Measurements from ENCODE around the gene TMEM258. TPM values are rescaled to one million over a fixed set of nuclear protein-coding genes. Genes with fewer than 3 reads are reported as not detected.

TMEM258 gene
- total and polyA plus RNA-seq, 10 of the 15 experiments (the other 5 are each of a cell fraction or from before 2014, with no cell fraction given), result 160 to 840 (median 326) TPM

DNA sequence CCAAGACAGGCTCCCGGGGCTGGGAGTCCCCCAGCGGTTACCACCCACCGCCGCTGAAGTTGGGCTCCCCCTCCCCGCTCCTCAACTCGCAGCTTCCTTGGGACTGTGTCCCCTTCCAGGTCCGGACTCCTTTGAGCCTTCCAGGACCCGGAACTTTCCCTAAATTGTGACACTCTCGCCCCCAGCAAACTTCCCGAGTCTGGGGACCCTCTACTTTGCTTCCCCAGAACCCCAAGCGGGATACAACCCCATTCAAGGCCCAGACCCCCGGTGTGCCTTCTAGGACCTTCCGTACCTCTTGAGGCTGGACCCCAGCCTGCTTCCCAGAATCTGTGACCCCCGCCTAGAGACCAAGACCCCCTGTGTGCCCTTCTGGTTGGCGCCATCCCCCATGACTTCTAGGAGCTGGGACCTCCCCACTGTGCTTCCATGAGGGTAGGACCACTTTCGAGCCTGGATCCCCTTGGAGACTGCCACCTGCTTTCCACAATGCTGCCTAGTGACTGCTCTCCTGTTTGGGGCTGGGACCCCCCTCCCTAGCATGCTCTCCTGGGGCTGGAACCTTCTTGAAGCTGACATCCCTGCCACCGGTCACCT lies 39.4 kb downstream of the TMEM258 start:
- WGBS (ENCODE audit: insufficient coverage, insufficient replicate concordance, low lambda C conversion rate, missing lambda C conversion rate), result 16% methylated on average over 17 of the region's 17 CpGs
- ChIA-PET CTCF (interaction anchor here (0.6 to 4.6 kb wide), 11 partner anchors 9 to 356 kb away, joined by 3 to 35 read pairs (median 4); partner anchors contain the start of genes FEN1 and TMEM258), RAD21 (ENCODE audit: unreplicated experiment) (interaction anchor here (0.9 to 1.3 kb wide), 6 partner anchors 23 to 44 kb away, joined by 3 to 7 read pairs (median 4); no protein-coding TSS in a partner anchor), SMC1A (ENCODE audit: uncharacterized antibody, unreplicated experiment) (interaction anchor here (0.5 to 3.6 kb wide), 7 partner anchors 23 to 710 kb away, joined by 3 to 15 read pairs (median 3); partner anchors contain the start of gene FEN1), POLR2A (interaction anchor here (0.8 to 8.0 kb wide), 5 partner anchors 13 to 213 kb away, joined by 3 to 60 read pairs (median 5); partner anchors contain the start of genes FADS2, FEN1 and TMEM258)
- H3K79me2 ChIP-seq (ENCODE audit: control insufficient read depth, insufficient read depth, low read length), result no peaks in the 10 kb centered on the region
- H3K27ac ChIP-seq (ENCODE audit: control insufficient read depth, insufficient read depth), result no peak overlapping the region
- no peaks in the 10 kb centered on the region for H4K20me1 ChIP-seq (ENCODE audit: control insufficient read depth, insufficient read depth)
- in situ Hi-C loops (cut with MboI) (no loop called here), intact Hi-C loops (cut with micrococcal nuclease; ENCODE audit: unreplicated experiment) (no loop called here)
- no peak for ATAC-seq
- no peak for FAIRE-seq
- no peaks in the 10 kb centered on the region for H3K9me3 ChIP-seq (replicated peaks; ENCODE audit: control insufficient read depth, insufficient read depth, low read length)
- H3K4me3 ChIP-seq, result no peak overlapping the region
- peaks cover 0 to 4% of the 10 kb centered on the region in 2 experiments; a peak in 1 of 4 replicates for H3K27me3 ChIP-seq (replicated peaks in 1 of 2; ENCODE audit: control insufficient read depth in 2 of 2, insufficient read depth in 2 of 2, low read length in 1 of 2)
- no peak overlapping the region for H3K9ac ChIP-seq (ENCODE audit: control insufficient read depth, insufficient read depth, low read length)
- BruUV-seq (replicated peaks), result TSS peak; percentile 51
- no peaks in the 10 kb centered on the region for H3K36me3 ChIP-seq (ENCODE audit: control insufficient read depth in 2 of 2, insufficient read depth in 2 of 2, low read length in 1 of 2)
- peak overlapping the region; percentile 22; the same call in 1 of the 2 replicates for H3K4me2 ChIP-seq (ENCODE audit: control insufficient read depth, insufficient read depth)
- H3K4me1 ChIP-seq (ENCODE audit: control insufficient read depth, insufficient read depth, low read length), result peaks cover 8% of the 10 kb centered on the region
- DNase-seq (ENCODE audit: low read depth, low spot score), result no peak
- H2AFZ ChIP-seq (ENCODE audit: control insufficient read depth, low read depth, low read length), result peak overlapping the region; percentile 33; the same call in 1 of the 2 replicates
- peak; percentile 9 for TF ChIP-seq GATAD2B (conservative IDR thresholded peaks at IDR 0.05; ENCODE audit: low read depth)
- TF ChIP-seq STAT3 (IDR thresholded peaks at IDR 0.05; ENCODE audit: low read depth, low read length), result no peak
- TF ChIP-seq BRCA1 (IDR thresholded peaks at IDR 0.05; ENCODE audit: low read depth, low read length), result no peak
- TF ChIP-seq, protein P1, sequence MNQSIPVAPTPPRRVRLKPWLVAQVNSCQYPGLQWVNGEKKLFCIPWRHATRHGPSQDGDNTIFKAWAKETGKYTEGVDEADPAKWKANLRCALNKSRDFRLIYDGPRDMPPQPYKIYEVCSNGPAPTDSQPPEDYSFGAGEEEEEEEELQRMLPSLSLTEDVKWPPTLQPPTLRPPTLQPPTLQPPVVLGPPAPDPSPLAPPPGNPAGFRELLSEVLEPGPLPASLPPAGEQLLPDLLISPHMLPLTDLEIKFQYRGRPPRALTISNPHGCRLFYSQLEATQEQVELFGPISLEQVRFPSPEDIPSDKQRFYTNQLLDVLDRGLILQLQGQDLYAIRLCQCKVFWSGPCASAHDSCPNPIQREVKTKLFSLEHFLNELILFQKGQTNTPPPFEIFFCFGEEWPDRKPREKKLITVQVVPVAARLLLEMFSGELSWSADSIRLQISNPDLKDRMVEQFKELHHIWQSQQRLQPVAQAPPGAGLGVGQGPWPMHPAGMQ (IDR thresholded peaks at IDR 0.05; ENCODE audit: borderline replicate concordance), result no peak
- no peak for TF ChIP-seq TARDBP (IDR thresholded peaks at IDR 0.05; ENCODE audit: borderline replicate concordance)
- TF ChIP-seq KDM1A (IDR thresholded peaks at IDR 0.05; ENCODE audit: borderline replicate concordance), result no peak
- TF ChIP-seq IKZF1 (conservative IDR thresholded peaks at IDR 0.05), result peak; percentile 14; the same call in 1 of the 2 replicates
- 0 out of 2 replicates have a peak, but pooled peaks have one; percentile 22 for TF ChIP-seq RB1 (IDR thresholded peaks at IDR 0.05; ENCODE audit: borderline replicate concordance)
- no peak for TF ChIP-seq NR2F1 (conservative IDR thresholded peaks at IDR 0.05)

Data from GM12878 (cell line).